HG03064 (cell line): ENCODE measurements around the gene TOGARAM2.
"Not testable (repeated sequence)": the region's sequence is repeated elsewhere in the genome, so short reads cannot be mapped to it uniquely, and the experiment has no call there.

Experiments used
- ATAC-seq: cut with Tn5 transposase; IDR thresholded peaks from one replicate; pipeline ENCODE4 v1.9.1; 2021; ENCODE audit warnings: low read depth; ENCODE audit not compliant: unreplicated experiment

TOGARAM2 gene

DNA sequence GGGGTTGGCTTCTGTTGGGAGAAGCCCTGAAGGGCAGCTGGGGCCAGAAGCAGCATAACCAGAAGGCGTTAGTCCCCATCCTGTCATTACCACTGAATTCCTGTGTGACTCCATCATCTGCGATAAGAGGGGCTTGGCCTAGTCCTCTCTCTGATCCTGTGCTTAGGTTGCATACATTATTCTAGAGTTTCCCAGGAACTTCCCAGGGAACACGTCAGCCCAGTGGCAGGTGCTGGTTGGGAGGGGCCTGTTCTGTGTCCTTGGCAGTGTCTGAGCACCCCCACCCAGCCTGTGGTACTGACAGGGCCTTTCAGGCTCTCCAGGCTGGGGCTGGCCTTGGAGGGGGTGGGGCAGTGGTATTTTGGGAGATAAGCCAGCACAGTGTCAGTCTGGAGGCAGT lies 4.5 kb upstream of the TOGARAM2 start:
- no peak for ATAC-seq

DNA sequence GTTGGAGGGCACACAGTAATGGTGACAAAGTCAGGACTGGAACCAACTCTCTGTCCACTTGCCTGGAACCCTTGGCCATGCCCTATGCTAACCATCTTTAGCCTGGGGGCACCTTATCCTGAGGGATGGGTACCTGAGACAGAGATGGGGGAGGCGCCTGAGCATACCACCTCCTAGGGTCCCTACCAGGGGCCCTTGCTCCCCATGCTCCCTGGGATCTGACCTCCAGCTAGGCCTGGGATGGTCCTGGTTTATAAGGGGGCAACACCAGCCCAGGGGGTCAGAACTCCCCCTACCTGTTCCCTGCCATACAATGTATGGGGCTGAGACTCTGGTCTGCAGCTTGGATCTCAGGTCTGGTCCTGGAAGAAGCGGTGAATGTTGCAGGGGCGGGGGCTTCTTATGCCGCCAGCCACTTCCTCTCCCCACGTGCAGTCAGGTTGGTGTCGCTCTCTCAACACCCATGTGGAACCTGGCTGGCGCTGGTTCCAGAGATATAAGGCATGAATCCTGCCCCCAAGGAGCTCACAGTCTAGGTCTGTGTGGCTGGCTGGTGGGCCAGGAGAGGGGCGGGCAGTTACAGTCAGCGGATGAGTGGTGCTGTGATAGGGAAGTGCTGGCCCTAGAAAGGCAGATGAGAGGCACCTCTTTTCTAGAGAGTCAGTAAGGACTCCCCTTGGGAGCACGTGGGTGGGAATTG lies 3.8 kb upstream of the TOGARAM2 start:
- no peak for ATAC-seq

- not testable (repeated sequence) for ATAC-seq
These were observed 3.1 kb upstream of the TOGARAM2 start for GRCh38 chr2:28978001-28978400.

GRCh38 chr2:28978606-28979005 lies 2.5 kb upstream of the TOGARAM2 start:
- ATAC-seq, result no peak

GRCh38 chr2:28979041-28979440 lies 2.1 kb upstream of the TOGARAM2 start:
- no peak for ATAC-seq

GRCh38 chr2:28979576-28980366 lies 1.3 kb upstream of the TOGARAM2 start:
- no peak for ATAC-seq

- no peak for ATAC-seq
These were observed 606 bp upstream of the TOGARAM2 start for GRCh38 chr2:28980368-28981015.

- no peak for ATAC-seq
These were observed 700 bp downstream of the TOGARAM2 start for GRCh38 chr2:28981620-28982376.

DNA sequence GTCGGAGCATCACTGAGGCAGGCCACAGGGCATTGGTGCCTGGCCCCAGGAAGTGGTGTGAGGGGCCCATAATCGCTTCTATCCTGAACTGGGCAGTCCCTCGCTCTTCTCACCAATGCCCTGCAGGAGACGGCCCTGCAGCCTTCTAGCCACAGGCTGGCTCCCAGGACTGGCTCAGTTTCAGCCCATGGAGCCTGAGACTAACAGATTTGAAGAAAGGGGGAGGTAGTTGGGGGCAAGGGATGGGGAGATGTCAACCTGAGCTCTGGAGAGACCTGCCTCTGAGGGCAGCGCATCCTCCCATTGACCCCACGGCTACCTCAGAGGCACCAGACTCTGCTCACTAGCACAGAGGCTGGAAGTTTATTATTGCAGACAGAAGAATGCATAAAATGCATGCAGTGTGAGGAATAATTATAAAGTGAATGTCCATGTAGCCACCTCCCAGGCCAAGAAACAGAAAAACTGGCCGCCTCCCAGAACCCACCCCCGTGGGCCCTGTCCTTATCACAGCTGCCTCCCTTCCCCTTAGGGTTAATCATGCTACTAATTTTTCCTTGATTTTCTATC lies 1.4 kb downstream of the TOGARAM2 start:
- ATAC-seq, result no peak

DNA sequence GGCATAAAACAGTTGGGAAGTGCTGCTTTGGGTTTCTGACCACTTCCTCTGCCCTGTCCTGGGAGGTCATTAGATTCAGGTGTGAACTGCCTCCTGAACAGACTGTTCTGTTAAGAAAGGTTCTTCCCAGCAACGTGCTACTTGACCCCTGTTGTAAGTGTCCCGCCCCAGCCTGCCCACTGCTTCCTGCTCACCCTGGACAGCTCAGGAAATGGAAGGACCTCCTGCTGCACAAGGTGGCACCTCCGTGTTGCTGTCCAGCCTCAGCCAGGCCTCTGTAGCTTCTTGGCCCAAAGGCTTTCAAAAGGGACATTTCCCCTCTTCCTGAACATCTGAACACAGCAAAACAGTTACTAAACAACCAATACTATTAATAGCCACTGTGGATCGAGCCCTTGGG lies 5.3 kb downstream of the TOGARAM2 start:
- no peak for ATAC-seq

- ATAC-seq, result no peak
These were observed 8.9 kb downstream of the TOGARAM2 start for GRCh38 chr2:28989973-28990372.

DNA sequence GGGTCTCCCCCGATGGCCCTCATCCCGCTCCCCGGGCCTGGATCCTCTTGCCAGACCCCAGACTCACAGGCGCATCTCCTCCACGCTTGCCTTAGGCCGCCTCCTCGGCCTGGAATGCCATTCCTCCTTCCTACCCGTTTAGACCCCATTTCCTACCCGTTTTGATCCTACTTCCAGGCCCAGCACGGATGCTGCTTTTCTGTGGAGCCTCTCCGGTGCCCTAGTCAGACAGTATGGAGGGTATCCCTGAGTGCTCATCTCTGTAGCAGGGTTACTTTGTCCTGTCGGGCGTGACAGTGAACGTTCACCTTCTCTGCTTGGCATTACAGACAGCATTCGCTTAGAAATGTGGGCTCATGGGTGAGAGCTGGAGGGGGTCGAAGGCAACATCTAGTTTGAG lies 9.3 kb downstream of the TOGARAM2 start:
- no peak for ATAC-seq

- ATAC-seq, result no peak
These were observed 9.9 kb downstream of the TOGARAM2 start for GRCh38 chr2:28991021-28991420.

DNA sequence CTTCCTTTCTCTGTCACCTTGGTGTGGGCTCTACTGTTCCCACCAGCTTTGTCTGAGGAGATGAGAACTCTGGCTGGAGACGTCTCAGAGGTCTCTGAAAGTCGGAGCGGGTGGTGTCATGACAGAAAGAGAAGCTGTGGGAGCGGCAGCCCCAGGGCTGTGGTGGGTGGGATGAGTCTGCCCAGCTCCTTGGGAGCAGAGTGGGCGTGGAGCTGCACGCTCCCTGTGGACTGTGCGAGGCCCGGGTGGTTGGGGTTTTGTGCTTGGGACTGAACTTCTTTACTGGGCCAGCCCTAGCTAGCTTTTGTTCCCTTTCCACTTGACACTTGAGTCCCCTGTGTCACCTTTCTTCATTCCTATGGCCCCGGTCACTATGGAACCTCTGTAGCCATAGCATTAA lies 10.4 kb downstream of the TOGARAM2 start:
- no peak for ATAC-seq

DNA sequence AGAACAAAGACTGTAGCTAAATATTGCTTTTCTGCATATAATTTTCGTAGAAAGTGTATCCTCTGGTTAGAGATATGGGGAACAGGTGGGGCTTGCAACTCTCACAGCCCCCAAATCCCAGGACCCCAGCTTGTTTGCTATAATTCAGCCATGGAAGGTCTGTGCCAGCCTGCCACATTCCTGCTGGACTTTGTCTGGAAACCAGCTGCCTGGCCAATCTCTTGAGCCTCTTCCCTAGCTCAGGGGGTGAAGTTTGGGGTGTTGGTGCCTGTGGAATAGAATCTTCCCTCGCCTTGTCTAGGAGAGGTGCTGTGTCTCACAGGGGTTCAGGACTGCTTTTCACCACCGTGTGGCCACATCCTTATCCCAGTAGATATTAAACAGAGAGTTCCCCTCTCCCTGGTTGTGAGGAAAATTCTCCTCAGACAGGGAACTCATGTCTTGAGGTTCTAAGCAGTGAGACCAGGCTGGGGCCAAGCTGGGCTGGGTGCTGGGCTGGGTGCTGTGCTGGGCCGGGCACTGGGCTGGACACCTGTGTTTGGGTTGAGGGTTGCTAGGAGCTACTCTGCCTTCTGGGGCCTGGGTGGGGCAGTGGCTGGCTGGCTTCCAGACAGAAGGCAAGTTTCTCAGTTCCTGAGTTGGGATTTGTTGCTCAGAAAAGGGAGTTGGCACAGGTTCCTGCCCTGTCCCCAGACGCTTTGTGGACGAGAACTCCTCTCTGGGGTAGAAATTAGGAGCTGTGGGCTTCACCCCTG lies 12.3 kb downstream of the TOGARAM2 start:
- no peak for ATAC-seq

- ATAC-seq, result no peak
These were observed 13.0 kb downstream of the TOGARAM2 start for GRCh38 chr2:28994074-28994473.

- no peak for ATAC-seq
These were observed 13.6 kb downstream of the TOGARAM2 start for GRCh38 chr2:28994679-28995078.

- no peak for ATAC-seq
These were observed 15.0 kb downstream of the TOGARAM2 start for GRCh38 chr2:28995765-28996750.
